GM23338 (cell line): Measurements from ENCODE around the gene EYS.

Experiments used
- CREB1 ChIP-seq: fragments of 250-450 bp; sonication (Bioruptor Pico); IDR thresholded peaks from 2 replicates; pipeline ENCODE4 v1.5.0; 2020; ENCODE audit warnings: low read depth, mild to moderate bottlenecking, moderate library complexity
- EZH2 ChIP-seq: fragments of 200-600 bp; sonication (generic); IDR thresholded peaks from one replicate; pipeline ENCODE4 v1.8.0; 2017; ENCODE audit warnings: antibody characterized with exemption, mild to moderate bottlenecking, low read depth; ENCODE audit not compliant: unreplicated experiment
- EZH2phosphoT487 ChIP-seq: fragments of 200-600 bp; sonication (generic); IDR thresholded peaks from one replicate; pipeline ENCODE4 v1.8.1; 2018; ENCODE audit warnings: antibody characterized with exemption; ENCODE audit not compliant: unreplicated experiment
- POLR2AphosphoS5 ChIP-seq: IDR thresholded peaks from 2 replicates; pipeline ENCODE4 v1.6.1; 2016; ENCODE audit warnings: antibody characterized with exemption, low read depth
- ZNF114 ChIP-seq: fragments of 250-450 bp; sonication (Bioruptor Pico); IDR thresholded peaks from 2 replicates; pipeline ENCODE4 v1.5.0; 2020; ENCODE audit warnings: mild to moderate bottlenecking, moderate library complexity
- ZNF331 ChIP-seq: fragments of 250-450 bp; sonication (Bioruptor Pico); IDR thresholded peaks from 2 replicates; pipeline ENCODE4 v1.5.0; 2020; ENCODE audit warnings: low read depth, mild to moderate bottlenecking, moderate library complexity
- TF ChIP-seq, protein P1 (sequence below), 2 experiments: fragments of 200-600 bp in 1 of 2; sonication (generic) in 1 of 2; conservative IDR thresholded peaks; 2 replicates each; pipeline versions ENCODE4 v1.5.1 to v1.6.1; 2016 to 2017; ENCODE audit warnings: antibody characterized with exemption in 2 of 2, low read depth in 2 of 2, mild to moderate bottlenecking in 2 of 2, moderate library complexity in 1 of 2
- TF ChIP-seq, protein P2 (sequence below): IDR thresholded peaks from one replicate; pipeline ENCODE4 v1.6.1; 2018; ENCODE audit warnings: antibody characterized with exemption; ENCODE audit not compliant: unreplicated experiment
- TF ChIP-seq, protein P3 (sequence below): fragments of 250-450 bp; sonication (Bioruptor Pico); IDR thresholded peaks from 2 replicates; pipeline ENCODE4 v1.5.0; 2020; ENCODE audit warnings: mild to moderate bottlenecking, moderate library complexity

DNA sequence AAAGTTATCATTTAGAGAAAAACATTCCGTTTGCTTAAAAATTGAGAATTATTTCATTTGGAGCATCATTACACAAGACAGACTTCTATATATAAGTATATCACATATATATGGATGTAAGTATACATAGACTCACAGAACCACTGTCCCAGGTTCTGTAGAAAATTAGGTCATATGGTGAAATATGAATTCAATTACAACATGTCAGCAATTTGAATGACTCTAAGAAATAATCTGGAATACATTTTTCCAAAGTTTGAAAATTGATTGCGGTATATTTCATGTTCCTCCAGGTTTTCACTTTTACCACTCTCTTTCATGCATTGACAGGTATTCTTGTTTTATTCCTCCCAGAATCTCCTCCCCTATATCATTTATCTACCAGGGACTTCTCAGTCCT lies 1179.1 kb downstream of the EYS start:
- TF ChIP-seq, protein P1, sequence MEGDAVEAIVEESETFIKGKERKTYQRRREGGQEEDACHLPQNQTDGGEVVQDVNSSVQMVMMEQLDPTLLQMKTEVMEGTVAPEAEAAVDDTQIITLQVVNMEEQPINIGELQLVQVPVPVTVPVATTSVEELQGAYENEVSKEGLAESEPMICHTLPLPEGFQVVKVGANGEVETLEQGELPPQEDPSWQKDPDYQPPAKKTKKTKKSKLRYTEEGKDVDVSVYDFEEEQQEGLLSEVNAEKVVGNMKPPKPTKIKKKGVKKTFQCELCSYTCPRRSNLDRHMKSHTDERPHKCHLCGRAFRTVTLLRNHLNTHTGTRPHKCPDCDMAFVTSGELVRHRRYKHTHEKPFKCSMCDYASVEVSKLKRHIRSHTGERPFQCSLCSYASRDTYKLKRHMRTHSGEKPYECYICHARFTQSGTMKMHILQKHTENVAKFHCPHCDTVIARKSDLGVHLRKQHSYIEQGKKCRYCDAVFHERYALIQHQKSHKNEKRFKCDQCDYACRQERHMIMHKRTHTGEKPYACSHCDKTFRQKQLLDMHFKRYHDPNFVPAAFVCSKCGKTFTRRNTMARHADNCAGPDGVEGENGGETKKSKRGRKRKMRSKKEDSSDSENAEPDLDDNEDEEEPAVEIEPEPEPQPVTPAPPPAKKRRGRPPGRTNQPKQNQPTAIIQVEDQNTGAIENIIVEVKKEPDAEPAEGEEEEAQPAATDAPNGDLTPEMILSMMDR (conservative IDR thresholded peaks at IDR 0.05; ENCODE audit: low read depth in 2 of 2), result no peak
- TF ChIP-seq POLR2AphosphoS5 (no peak), CREB1 (CRISPR knock-in tag) (no peak), EZH2 (no peak), ZNF114 (no peak), EZH2phosphoT487 (no peak), ZNF331 (CRISPR knock-in tag) (no peak)
- TF ChIP-seq, protein P2, sequence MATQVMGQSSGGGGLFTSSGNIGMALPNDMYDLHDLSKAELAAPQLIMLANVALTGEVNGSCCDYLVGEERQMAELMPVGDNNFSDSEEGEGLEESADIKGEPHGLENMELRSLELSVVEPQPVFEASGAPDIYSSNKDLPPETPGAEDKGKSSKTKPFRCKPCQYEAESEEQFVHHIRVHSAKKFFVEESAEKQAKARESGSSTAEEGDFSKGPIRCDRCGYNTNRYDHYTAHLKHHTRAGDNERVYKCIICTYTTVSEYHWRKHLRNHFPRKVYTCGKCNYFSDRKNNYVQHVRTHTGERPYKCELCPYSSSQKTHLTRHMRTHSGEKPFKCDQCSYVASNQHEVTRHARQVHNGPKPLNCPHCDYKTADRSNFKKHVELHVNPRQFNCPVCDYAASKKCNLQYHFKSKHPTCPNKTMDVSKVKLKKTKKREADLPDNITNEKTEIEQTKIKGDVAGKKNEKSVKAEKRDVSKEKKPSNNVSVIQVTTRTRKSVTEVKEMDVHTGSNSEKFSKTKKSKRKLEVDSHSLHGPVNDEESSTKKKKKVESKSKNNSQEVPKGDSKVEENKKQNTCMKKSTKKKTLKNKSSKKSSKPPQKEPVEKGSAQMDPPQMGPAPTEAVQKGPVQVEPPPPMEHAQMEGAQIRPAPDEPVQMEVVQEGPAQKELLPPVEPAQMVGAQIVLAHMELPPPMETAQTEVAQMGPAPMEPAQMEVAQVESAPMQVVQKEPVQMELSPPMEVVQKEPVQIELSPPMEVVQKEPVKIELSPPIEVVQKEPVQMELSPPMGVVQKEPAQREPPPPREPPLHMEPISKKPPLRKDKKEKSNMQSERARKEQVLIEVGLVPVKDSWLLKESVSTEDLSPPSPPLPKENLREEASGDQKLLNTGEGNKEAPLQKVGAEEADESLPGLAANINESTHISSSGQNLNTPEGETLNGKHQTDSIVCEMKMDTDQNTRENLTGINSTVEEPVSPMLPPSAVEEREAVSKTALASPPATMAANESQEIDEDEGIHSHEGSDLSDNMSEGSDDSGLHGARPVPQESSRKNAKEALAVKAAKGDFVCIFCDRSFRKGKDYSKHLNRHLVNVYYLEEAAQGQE, result no peak
- TF ChIP-seq, protein P3, sequence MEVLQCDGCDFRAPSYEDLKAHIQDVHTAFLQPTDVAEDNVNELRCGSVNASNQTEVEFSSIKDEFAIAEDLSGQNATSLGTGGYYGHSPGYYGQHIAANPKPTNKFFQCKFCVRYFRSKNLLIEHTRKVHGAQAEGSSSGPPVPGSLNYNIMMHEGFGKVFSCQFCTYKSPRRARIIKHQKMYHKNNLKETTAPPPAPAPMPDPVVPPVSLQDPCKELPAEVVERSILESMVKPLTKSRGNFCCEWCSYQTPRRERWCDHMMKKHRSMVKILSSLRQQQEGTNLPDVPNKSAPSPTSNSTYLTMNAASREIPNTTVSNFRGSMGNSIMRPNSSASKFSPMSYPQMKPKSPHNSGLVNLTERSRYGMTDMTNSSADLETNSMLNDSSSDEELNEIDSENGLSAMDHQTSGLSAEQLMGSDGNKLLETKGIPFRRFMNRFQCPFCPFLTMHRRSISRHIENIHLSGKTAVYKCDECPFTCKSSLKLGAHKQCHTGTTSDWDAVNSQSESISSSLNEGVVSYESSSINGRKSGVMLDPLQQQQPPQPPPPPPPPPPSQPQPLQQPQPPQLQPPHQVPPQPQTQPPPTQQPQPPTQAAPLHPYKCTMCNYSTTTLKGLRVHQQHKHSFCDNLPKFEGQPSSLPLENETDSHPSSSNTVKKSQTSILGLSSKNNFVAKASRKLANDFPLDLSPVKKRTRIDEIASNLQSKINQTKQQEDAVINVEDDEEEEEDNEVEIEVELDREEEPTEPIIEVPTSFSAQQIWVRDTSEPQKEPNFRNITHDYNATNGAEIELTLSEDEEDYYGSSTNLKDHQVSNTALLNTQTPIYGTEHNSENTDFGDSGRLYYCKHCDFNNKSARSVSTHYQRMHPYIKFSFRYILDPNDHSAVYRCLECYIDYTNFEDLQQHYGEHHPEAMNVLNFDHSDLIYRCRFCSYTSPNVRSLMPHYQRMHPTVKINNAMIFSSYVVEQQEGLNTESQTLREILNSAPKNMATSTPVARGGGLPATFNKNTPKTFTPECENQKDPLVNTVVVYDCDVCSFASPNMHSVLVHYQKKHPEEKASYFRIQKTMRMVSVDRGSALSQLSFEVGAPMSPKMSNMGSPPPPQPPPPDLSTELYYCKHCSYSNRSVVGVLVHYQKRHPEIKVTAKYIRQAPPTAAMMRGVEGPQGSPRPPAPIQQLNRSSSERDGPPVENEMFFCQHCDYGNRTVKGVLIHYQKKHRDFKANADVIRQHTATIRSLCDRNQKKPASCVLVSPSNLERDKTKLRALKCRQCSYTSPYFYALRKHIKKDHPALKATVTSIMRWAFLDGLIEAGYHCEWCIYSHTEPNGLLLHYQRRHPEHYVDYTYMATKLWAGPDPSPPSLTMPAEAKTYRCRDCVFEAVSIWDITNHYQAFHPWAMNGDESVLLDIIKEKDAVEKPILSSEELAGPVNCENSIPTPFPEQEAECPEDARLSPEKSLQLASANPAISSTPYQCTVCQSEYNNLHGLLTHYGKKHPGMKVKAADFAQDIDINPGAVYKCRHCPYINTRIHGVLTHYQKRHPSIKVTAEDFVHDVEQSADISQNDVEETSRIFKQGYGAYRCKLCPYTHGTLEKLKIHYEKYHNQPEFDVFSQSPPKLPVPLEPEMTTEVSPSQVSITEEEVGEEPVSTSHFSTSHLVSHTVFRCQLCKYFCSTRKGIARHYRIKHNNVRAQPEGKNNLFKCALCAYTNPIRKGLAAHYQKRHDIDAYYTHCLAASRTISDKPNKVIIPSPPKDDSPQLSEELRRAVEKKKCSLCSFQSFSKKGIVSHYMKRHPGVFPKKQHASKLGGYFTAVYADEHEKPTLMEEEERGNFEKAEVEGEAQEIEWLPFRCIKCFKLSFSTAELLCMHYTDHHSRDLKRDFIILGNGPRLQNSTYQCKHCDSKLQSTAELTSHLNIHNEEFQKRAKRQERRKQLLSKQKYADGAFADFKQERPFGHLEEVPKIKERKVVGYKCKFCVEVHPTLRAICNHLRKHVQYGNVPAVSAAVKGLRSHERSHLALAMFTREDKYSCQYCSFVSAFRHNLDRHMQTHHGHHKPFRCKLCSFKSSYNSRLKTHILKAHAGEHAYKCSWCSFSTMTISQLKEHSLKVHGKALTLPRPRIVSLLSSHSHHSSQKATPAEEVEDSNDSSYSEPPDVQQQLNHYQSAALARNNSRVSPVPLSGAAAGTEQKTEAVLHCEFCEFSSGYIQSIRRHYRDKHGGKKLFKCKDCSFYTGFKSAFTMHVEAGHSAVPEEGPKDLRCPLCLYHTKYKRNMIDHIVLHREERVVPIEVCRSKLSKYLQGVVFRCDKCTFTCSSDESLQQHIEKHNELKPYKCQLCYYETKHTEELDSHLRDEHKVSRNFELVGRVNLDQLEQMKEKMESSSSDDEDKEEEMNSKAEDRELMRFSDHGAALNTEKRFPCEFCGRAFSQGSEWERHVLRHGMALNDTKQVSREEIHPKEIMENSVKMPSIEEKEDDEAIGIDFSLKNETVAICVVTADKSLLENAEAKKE (CRISPR knock-in tag), result no peak
